ENCODE results near the gene C14orf180. TPM values are rescaled to one million over a fixed set of nuclear protein-coding genes. Genes with fewer than 3 reads are reported as not detected.

C14orf180 gene
- total and polyA plus RNA-seq, 12 donors, result 0.26 to 17.8 (median 5.6) TPM

- no peak for DNase-seq
- intact Hi-C loops (cut with DNase I), result no loop called here
- Histone ChIP-seq H3K27ac (no peak overlapping the region), H3K27me3 (peaks cover 5% of the 10 kb centered on the region), H3K4me3 (no peak overlapping the region), H3K4me1 (replicated peaks in 1 of 2) (no peaks in the 10 kb centered on the region), H3K36me3 (replicated peaks in 1 of 2) (no peaks in the 10 kb centered on the region), H3K9me3 (replicated peaks in 1 of 3) (no peaks in the 10 kb centered on the region)
- WGBS, 4 donors, result 42 to 55% (median 51%) methylated on average over 4 of the region's 4 CpGs
- TF ChIP-seq CTCF (IDR thresholded peaks at IDR 0.05) (no peak), POLR2A (IDR thresholded peaks at IDR 0.05) (no peak)
These were observed 34.7 kb downstream of the C14orf180 start for GRCh38 chr14:104614126-104614812.

GRCh38 chr14:104624939-104625338 is 45.4 kb downstream of the C14orf180 start:
- no peak overlapping the region for H3K4me3 ChIP-seq
- DNase-seq, result no peak
- TF ChIP-seq POLR2A (IDR thresholded peaks at IDR 0.05) (no peak), CTCF (IDR thresholded peaks at IDR 0.05) (no peak)
- H3K9me3 ChIP-seq (replicated peaks in 1 of 3), result no peaks in the 10 kb centered on the region
- no peaks in the 10 kb centered on the region for H3K36me3 ChIP-seq (replicated peaks in 1 of 2)
- intact Hi-C loops (cut with DNase I), result no loop called here
- H3K27me3 ChIP-seq, result no peaks in the 10 kb centered on the region
- H3K4me1 ChIP-seq (replicated peaks in 1 of 2), result no peaks in the 10 kb centered on the region
- WGBS, 4 donors, result 53 to 62% (median 58%) methylated on average over 2 to 5 of the region's 5 CpGs
- H3K27ac ChIP-seq, result no peak overlapping the region

- H3K27ac ChIP-seq, result no peak overlapping the region
- TF ChIP-seq POLR2A (IDR thresholded peaks at IDR 0.05) (no peak), CTCF (IDR thresholded peaks at IDR 0.05) (no peak)
- no peak overlapping the region for H3K4me3 ChIP-seq
- H3K9me3 ChIP-seq (replicated peaks in 1 of 3), result no peaks in the 10 kb centered on the region
- no peaks in the 10 kb centered on the region for H3K36me3 ChIP-seq (replicated peaks in 1 of 2)
- intact Hi-C loops (cut with DNase I), result loop anchor here in 1 of 2 donors (10.0 kb wide), 1 partner anchor 498 kb away; the partner anchor contains the start of gene KIF26A
- H3K27me3 ChIP-seq, result no peaks in the 10 kb centered on the region
- WGBS, 4 donors, result 69 to 83% (median 79%) methylated on average over 9 of the region's 9 CpGs
- H3K4me1 ChIP-seq (replicated peaks in 1 of 2), result no peaks in the 10 kb centered on the region
- no peak for DNase-seq
These were observed 53.2 kb downstream of the C14orf180 start for GRCh38 chr14:104632781-104633180.

GRCh38 chr14:104633276-104634137 is 53.9 kb downstream of the C14orf180 start:
- TF ChIP-seq CTCF (IDR thresholded peaks at IDR 0.05), result no peak
- TF ChIP-seq POLR2A (IDR thresholded peaks at IDR 0.05), result no peak
- WGBS, 4 donors, result 70 to 81% (median 77%) methylated on average over 20 to 24 of the region's 24 CpGs

More at GRCh38 chr14:104633276-104634137, 53.9 kb downstream of the C14orf180 start:
- intact Hi-C loops (cut with DNase I), result loop anchor here in 1 of 2 donors (10.0 kb wide), 1 partner anchor 499 kb away; the partner anchor contains the start of gene KIF26A
- no peaks in the 10 kb centered on the region for H3K36me3 ChIP-seq (replicated peaks in 1 of 2)
- no peak overlapping the region for H3K27ac ChIP-seq
- no peak for DNase-seq
- H3K4me3 ChIP-seq, result no peak overlapping the region
- no peaks in the 10 kb centered on the region for H3K4me1 ChIP-seq (replicated peaks in 1 of 2)
- H3K9me3 ChIP-seq (replicated peaks in 1 of 3), result no peaks in the 10 kb centered on the region
- no peaks in the 10 kb centered on the region for H3K27me3 ChIP-seq

All from adrenal gland (tissue), 12 donors.